Vagina (tissue), 2 donors: ENCODE data around the gene GPR153.

Experiments used
- POLR2A ChIP-seq, 2 donors: fragments of 450-650 bp; IDR thresholded peaks; one replicate each; pipeline ENCODE4 v1.6.1; 2017; ENCODE audit warnings: antibody characterized with exemption in 2 of 2, mild to moderate bottlenecking in 2 of 2, moderate library complexity in 2 of 2
- POLR2AphosphoS5 ChIP-seq, 2 donors: sonication (generic); formaldehyde crosslinking; IDR thresholded peaks; one replicate each; pipeline ENCODE4 v1.9.0; 2017; ENCODE audit warnings: antibody characterized with exemption in 2 of 2, mild to moderate bottlenecking in 2 of 2, low read depth in 1 of 2; ENCODE audit not compliant: insufficient read depth in 1 of 2
- TF ChIP-seq, protein P1 (sequence below), 3 experiments: fragments of 450-650 bp in 2 of 3; fragments of 200-600 bp in 1 of 3; sonication (generic) in 1 of 3; IDR thresholded peaks; one replicate each; pipeline ENCODE4 v1.5.1; 2017 to 2019; ENCODE audit warnings: antibody characterized with exemption in 3 of 3, mild to moderate bottlenecking in 2 of 3, moderate library complexity in 2 of 3

DNA sequence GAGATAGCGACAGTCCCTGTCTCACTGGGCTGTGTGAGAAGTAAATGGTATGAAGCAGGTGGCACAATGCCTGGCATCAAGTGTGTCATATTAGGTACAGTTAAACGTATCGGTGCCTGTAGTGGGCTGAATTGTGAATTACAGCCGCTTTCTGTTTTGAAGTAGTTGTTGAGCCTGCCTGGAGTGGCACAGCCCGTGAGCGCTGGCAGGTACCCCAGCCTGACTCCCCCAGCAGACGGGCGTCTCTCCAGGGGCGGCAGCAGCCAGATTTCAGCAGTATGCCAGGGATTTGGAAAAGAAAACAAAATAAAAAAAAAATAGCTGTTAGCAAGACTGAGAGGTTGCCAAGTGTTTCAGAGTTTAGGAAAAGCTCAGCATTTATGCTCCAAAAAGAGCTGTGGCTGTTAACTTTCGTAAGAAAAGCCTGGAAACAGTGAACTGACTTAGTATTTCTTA lies 26.6 kb upstream of the GPR153 start:
- TF ChIP-seq POLR2AphosphoS5 (IDR thresholded peaks at IDR 0.05; ENCODE audit: insufficient read depth in 1 of 2, low read depth in 1 of 2) (peak; percentile 36 to 65), POLR2A (IDR thresholded peaks at IDR 0.05) (no peak)
- TF ChIP-seq, protein P1, sequence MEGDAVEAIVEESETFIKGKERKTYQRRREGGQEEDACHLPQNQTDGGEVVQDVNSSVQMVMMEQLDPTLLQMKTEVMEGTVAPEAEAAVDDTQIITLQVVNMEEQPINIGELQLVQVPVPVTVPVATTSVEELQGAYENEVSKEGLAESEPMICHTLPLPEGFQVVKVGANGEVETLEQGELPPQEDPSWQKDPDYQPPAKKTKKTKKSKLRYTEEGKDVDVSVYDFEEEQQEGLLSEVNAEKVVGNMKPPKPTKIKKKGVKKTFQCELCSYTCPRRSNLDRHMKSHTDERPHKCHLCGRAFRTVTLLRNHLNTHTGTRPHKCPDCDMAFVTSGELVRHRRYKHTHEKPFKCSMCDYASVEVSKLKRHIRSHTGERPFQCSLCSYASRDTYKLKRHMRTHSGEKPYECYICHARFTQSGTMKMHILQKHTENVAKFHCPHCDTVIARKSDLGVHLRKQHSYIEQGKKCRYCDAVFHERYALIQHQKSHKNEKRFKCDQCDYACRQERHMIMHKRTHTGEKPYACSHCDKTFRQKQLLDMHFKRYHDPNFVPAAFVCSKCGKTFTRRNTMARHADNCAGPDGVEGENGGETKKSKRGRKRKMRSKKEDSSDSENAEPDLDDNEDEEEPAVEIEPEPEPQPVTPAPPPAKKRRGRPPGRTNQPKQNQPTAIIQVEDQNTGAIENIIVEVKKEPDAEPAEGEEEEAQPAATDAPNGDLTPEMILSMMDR (IDR thresholded peaks at IDR 0.05): no peak
